NCI-H2196 (cell line): ENCODE measurements around the gene PUM2.
"Not testable (repeated sequence)": the region's sequence is repeated elsewhere in the genome, so short reads cannot be mapped to it uniquely, and the experiment has no call there.

Experiments used
- DNase-seq: peaks from one replicate; lab custom pipeline; 2025; ENCODE audit not compliant: unreplicated experiment; lab: John Stamatoyannopoulos, UW

Gene PUM2

GRCh38 chr2:20292984-20293383 is 57.7 kb downstream of the PUM2 start:
- no peak for DNase-seq

GRCh38 chr2:20291846-20292408 is 58.7 kb downstream of the PUM2 start:
- DNase-seq: no peak

- DNase-seq: peak; percentile 74
Measured at GRCh38 chr2:20291106-20291564, 59.5 kb downstream of the PUM2 start.

- DNase-seq: no peak
Measured at GRCh38 chr2:20288642-20289340, 61.9 kb downstream of the PUM2 start.

- DNase-seq: peak; percentile 70
Measured at GRCh38 chr2:20282916-20283592, 67.6 kb downstream of the PUM2 start.

- no peak for DNase-seq
Measured at GRCh38 chr2:20281876-20282275, 68.8 kb downstream of the PUM2 start.

- DNase-seq: no peak
Measured at GRCh38 chr2:20273042-20273441, 77.6 kb downstream of the PUM2 start.

GRCh38 chr2:20268317-20268716 is 82.3 kb downstream of the PUM2 start:
- not testable (repeated sequence) for DNase-seq

GRCh38 chr2:20267529-20267928 is 83.1 kb downstream of the PUM2 start:
- DNase-seq: no peak

- no peak for DNase-seq
Measured at GRCh38 chr2:20264629-20265028, 86.0 kb downstream of the PUM2 start.

GRCh38 chr2:20257411-20257810 is 93.2 kb downstream of the PUM2 start:
- DNase-seq: no peak

GRCh38 chr2:20254731-20255130 is 95.9 kb downstream of the PUM2 start:
- DNase-seq: no peak

- no peak for DNase-seq
Measured at GRCh38 chr2:20250436-20250835, 100.2 kb downstream of the PUM2 start.

GRCh38 chr2:20249170-20249569 is 101.5 kb downstream of the PUM2 start:
- no peak for DNase-seq

GRCh38 chr2:20247084-20247483 is 103.6 kb downstream of the PUM2 start:
- no peak for DNase-seq

- DNase-seq: not testable (repeated sequence)
Measured at GRCh38 chr2:20243637-20244036, 107.0 kb downstream of the PUM2 start.

- peak; percentile 52 for DNase-seq
Measured at GRCh38 chr2:20242727-20243377, 107.8 kb downstream of the PUM2 start.

GRCh38 chr2:20241973-20242726 is 108.5 kb downstream of the PUM2 start:
- no peak for DNase-seq

- not testable (repeated sequence) for DNase-seq
Measured at GRCh38 chr2:20240291-20240690, 110.4 kb downstream of the PUM2 start.

- DNase-seq: no peak
Measured at GRCh38 chr2:20236496-20236895, 114.1 kb downstream of the PUM2 start.
